GM19328 (cell line): ENCODE data around the gene CD1C.
"Not testable (repeated sequence)": the region's sequence is repeated elsewhere in the genome, so short reads cannot be mapped to it uniquely, and the experiment has no call there.

Experiments used
- ATAC-seq: cut with Tn5 transposase; IDR thresholded peaks from one replicate; pipeline ENCODE4 v1.9.1; 2021; ENCODE audit warnings: mild to moderate bottlenecking, moderate library complexity; ENCODE audit not compliant: unreplicated experiment

CD1C gene

GRCh38 chr1:158327481-158327880, 37.8 kb downstream of the CD1C start:
- no peak for ATAC-seq

- ATAC-seq, result no peak
Measured at GRCh38 chr1:158328426-158328825, 38.7 kb downstream of the CD1C start.

DNA sequence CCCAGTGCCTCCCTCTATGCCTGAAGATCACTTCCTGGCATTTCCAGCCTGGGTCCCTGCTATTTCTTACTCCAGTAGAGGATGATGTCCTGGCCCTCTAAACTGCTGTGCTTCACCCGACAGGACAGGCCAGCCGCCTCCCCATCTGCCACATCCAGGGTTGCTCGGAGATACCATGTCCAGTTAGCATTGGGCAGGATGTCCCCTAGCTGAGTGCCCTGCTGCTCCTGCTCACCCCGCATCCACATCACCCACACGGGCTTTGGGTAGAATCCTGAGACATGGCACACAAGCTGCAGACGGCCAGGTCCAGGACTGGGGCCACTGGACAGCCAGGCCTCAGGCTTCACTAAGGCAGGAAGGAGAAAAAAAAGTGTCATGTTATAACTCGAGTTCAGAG, 39.6 kb downstream of the CD1C start:
- no peak for ATAC-seq

DNA sequence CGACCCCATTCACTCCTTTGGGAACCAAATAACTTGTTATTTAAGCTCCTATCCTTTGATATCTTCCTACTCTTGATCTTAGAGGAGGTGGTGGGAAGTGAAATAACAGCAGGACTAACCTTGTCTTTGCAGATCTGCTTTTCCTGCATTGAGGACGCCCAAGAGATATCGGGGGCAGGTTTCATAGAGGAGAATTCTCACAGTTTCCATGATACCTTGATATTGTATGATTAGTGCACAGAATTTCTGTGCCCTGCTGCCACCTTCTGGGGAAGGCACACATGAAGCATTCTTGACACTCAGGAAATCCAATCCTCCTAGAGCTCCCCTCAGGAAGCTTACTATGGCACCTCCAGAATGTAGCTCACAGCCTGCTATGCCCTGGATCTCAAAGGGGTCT, 40.0 kb downstream of the CD1C start:
- ATAC-seq, result no peak

DNA sequence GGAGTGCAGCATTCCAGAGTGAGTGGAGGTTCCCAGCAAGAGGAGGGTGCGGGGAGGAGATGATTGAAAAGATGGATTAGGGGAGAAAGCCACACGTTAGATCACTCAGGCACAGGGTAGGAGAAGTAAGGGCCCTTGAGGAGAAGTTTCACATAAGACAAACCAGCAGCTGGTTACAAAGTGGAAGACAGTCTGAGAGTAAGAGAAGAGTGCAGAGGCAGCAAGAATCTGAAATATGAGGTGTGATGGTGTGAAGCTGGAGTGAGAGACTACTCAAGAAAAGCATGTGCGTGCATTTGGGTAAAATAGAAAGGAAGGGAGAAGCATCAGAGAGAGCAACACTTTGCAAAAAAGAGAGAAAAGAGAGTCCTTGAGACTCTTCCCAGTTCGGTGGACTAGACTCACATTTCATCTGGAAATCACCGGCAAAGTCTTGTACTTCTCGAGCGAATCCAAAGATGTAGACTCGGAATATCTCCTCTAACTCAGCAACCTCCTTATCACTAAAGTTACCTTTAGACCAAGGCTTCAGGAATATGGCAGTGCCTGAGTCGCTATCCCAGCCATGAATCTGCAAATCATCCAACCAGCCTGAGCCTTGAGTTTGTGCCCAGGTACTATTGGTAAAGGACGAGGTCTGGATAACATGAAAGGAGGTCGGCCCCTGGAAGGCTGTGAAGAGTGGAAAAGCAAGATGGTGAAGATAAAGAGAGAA, 40.8 kb downstream of the CD1C start:
- ATAC-seq, result no peak

- no peak for ATAC-seq
Measured at GRCh38 chr1:158331106-158331425, 41.3 kb downstream of the CD1C start.

DNA sequence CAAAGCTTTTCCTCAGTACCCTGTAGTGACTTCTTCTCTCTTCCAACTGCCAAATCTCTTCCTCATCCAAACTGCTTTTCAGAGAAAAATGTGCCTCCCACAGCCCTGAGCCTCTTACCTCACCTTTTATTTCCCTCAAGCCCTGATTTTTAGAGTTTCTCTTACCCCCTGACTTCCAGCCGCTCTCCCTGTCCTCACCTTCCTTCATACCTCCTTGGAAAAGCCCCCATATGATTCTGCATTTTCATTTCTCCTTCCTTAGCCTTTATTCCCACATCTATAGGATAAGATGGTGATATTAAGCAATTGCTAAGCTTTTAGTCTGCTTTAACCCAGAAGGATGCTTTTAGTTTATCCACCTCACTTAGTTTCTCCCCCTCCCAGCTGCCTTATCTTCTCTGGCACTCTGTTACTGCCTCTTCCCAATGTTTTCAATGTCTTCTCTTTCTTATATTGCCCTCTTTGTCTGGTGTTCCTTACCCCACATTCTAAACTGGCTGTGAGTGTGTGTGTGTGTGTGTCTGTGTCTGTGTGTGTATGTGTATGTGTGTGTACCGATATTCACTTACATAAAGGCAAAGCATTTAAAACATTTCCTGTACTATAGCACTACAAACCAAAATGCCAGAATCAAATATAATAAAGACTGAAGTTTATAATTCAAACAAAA, 41.9 kb downstream of the CD1C start, which contains the start of gene CD1B:
TSS of gene CD1B (minus strand) at position 51 of the 670 bp plus-strand sequence. CDS start 108 bp downstream, outside the sequence.
- no peak for ATAC-seq

DNA sequence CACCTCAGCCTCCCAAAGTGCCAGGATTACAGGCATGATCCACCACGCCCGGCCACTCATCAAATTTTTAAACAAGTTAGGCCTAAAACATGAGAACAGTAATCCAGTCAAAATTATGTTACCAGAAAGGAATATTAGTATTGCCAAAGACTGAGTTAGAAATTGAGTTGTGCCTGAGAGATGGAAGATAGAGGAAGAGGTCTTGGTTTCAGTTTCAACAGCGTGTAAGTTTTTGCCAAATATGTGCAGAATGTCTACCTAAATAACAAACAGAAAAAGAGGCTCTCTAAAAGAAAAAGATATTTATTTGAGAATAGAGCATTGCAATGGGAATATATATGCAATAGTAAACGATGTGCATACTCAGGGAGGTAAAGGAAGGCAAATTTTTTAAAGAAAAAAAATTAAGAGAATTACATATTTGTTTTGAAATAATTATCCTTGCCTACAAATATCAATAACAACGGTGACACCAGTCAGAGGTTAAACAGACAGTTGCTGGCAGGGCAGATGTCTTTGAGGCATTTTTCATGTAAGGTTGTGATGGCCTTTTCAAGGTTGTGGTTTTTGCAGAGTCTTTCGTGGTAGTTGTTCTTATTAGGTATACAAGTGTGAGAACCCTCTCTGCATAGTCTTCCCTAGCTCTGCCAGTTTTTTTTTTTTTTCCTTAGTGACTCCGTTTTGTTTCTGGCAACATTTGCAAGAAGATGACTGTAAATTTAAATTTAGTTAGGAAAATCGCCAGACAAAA, 43.9 kb downstream of the CD1C start:
- no peak for ATAC-seq

DNA sequence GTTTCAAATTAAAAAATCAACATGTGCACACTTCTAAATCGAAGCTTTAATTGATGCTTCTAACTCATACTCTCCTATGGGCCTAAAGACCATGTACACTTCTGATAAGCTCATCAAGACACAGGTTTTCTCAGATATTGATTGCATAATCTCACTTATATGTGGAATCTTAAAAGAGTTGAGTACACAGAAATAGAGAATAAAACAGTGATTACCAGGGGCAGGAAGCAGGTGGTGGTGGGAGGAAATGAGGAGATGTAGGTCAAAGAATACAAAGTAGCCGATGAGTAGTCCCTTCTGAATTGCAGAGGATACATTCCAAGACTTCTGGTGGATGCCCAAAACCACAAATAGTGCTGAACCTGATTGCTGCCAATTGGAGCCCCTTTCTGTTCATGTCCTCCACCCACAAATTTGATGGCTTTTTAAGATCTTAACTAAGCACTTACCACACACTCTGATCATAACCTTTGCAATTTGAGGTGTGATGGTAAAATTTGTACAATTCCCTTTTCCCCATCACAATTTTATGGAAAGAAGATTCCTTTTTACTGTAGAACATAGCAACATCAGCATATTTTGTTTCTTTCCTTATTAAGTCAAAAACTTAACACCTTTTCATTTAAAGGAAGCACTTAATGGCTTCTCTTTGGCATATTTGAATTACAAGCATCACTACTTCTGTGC, 44.9 kb downstream of the CD1C start:
- ATAC-seq, result no peak

DNA sequence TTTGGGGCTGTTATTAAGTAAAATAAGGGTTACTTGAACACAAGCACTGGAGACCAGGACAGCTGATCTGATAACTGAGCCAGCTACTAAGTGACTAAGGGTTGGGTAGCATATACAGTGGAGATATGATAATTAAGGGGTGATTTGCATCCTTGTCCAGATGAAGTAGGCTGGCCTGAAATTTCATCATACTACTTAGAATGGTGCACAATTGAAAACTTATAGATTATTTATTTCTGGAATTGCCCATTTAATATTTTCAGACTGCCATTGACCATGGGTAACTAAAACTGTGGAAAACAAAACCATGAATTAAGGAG, 45.5 kb downstream of the CD1C start:
- ATAC-seq, result no peak

- not testable (repeated sequence) for ATAC-seq
Measured at GRCh38 chr1:158336413-158336812, 46.7 kb downstream of the CD1C start.
